Measurements from ENCODE around the gene TMEM88. TPM values are rescaled to one million over a fixed set of nuclear protein-coding genes. Genes with fewer than 3 reads are reported as not detected.
A peak's percentile ranks its signal among the peaks of the same experiment; 100 is the strongest.

TMEM88 gene
- total and polyA plus RNA-seq, 2 of the 13 experiments (the other 11 are each of a cell fraction or from before 2014, with no cell fraction given): 0.31 to 0.66 TPM

GRCh38 chr17:7856811-7857712, 2.2 kb downstream of the TMEM88 start, which contains the start of gene NAA38 (continued):
- TF ChIP-seq SALL1 (CRISPR knock-in tag; IDR thresholded peaks at IDR 0.05): peak; percentile 52
- TF ChIP-seq ZNF790 (CRISPR knock-in tag; IDR thresholded peaks at IDR 0.05; ENCODE audit: borderline replicate concordance): no peak
- TF ChIP-seq PCBP2 (optimal IDR thresholded peaks at IDR 0.05; ENCODE audit: low read depth, low read length, poor library complexity, severe bottlenecking): no peak
- TF ChIP-seq CSRNP1 (CRISPR knock-in tag; IDR thresholded peaks at IDR 0.05): no peak
- TF ChIP-seq REPIN1 (CRISPR knock-in tag; IDR thresholded peaks at IDR 0.05; ENCODE audit: borderline replicate concordance, low read depth): no peak; the same call in 1 of the 2 replicates
- peak; percentile 82 for TF ChIP-seq ZGPAT (CRISPR knock-in tag; IDR thresholded peaks at IDR 0.05)
- TF ChIP-seq TP53 (CRISPR knock-in tag; conservative IDR thresholded peaks at IDR 0.05): no peak
- TF ChIP-seq NCOA2 (CRISPR knock-in tag; IDR thresholded peaks at IDR 0.05): peak; percentile 45; the same call in 1 of the 2 replicates
- TF ChIP-seq KDM4B (CRISPR knock-in tag; IDR thresholded peaks at IDR 0.05): 0 out of 2 replicates have a peak, but pooled peaks have one; percentile 53
- TF ChIP-seq ZNF562 (CRISPR knock-in tag; IDR thresholded peaks at IDR 0.05; ENCODE audit: borderline replicate concordance): no peak
- no peak for TF ChIP-seq IRX3 (CRISPR knock-in tag; IDR thresholded peaks at IDR 0.05; ENCODE audit: borderline replicate concordance, low read depth)
- TF ChIP-seq AGO2 (optimal IDR thresholded peaks at IDR 0.05; ENCODE audit: low read depth, low read length): peak; percentile 88
- TF ChIP-seq ZNF121 (CRISPR knock-in tag; IDR thresholded peaks at IDR 0.05): no peak
- peak; percentile 43; the same call in 1 of the 2 replicates for TF ChIP-seq NR2C2 (CRISPR knock-in tag; IDR thresholded peaks at IDR 0.05; ENCODE audit: borderline replicate concordance)
- TF ChIP-seq ZNF577 (CRISPR knock-in tag; IDR thresholded peaks at IDR 0.05; ENCODE audit: borderline replicate concordance, low read depth): no peak
- TF ChIP-seq SKI (IDR thresholded peaks at IDR 0.05; ENCODE audit: partially characterized antibody): peak; percentile 38
- 0 out of 2 replicates have a peak, but pooled peaks have one; percentile 24 for TF ChIP-seq ZBTB42 (CRISPR knock-in tag; IDR thresholded peaks at IDR 0.05)
- peak; percentile 66; the same call in 1 of the 2 replicates for TF ChIP-seq ZNF580 (CRISPR knock-in tag; IDR thresholded peaks at IDR 0.05; ENCODE audit: borderline replicate concordance, low read depth)
- TF ChIP-seq ZNF383 (CRISPR knock-in tag; IDR thresholded peaks at IDR 0.05; ENCODE audit: borderline replicate concordance): no peak
- peak; percentile 11 for TF ChIP-seq RBM22 (optimal IDR thresholded peaks at IDR 0.05; ENCODE audit: low read length)
- TF ChIP-seq ZNF558 (CRISPR knock-in tag; IDR thresholded peaks at IDR 0.05; ENCODE audit: borderline replicate concordance): no peak
- peak; percentile 24; the same call in 1 of the 2 replicates for TF ChIP-seq ETV5 (CRISPR knock-in tag; IDR thresholded peaks at IDR 0.05; ENCODE audit: borderline replicate concordance)
- peak; percentile 92 for TF ChIP-seq ZNF143 (CRISPR knock-in tag; IDR thresholded peaks at IDR 0.05)
- TF ChIP-seq HNRNPLL (IDR thresholded peaks at IDR 0.05; ENCODE audit: low read depth, low read length, poor library complexity, severe bottlenecking): peak; percentile 96
- no peak for TF ChIP-seq ZKSCAN5 (CRISPR knock-in tag; IDR thresholded peaks at IDR 0.05)
- peak; percentile 61; the same call in 1 of the 2 replicates for TF ChIP-seq KDM3A (CRISPR knock-in tag; IDR thresholded peaks at IDR 0.05; ENCODE audit: low read depth)
- peak; percentile 78; the same call in 1 of the 2 replicates for TF ChIP-seq CBX5 (CRISPR knock-in tag; IDR thresholded peaks at IDR 0.05; ENCODE audit: borderline replicate concordance)

Data from HepG2 (cell line).